Stimulated activated naive CD8-positive, alpha-beta T cell treated with anti-CD3 and anti-CD28 coated beads, Interleukin-15, amount 100 ng/mL, for 72 hours (primary cell): ENCODE results near the gene OR14K1.
A peak's percentile ranks its signal among the peaks of the same experiment; 100 is the strongest.
"Not testable (repeated sequence)": the region's sequence is repeated elsewhere in the genome, so short reads cannot be mapped to it uniquely, and the experiment has no call there.

Experiments
- ATAC-seq: fragments of 150-1000 bp; cut with Tn5 transposase; 2 replicates; pipeline ENCODE4 v1.10.0; 2021; ENCODE audit warnings: mild to moderate bottlenecking, moderate library complexity
- DNase-seq, 2 donors: peaks; one replicate each; pipeline ENCODE4 v3.0.0; 2021 to 2022
- H3K27ac Mint-ChIP-seq, 2 donors: one replicate each; pipeline ENCODE4 v1.8.0; 2022; ENCODE audit warnings: mild to moderate bottlenecking in 2 of 2, mixed read lengths in 2 of 2, moderate library complexity in 2 of 2
- H3K27me3 Mint-ChIP-seq: one replicate; pipeline ENCODE4 v1.8.0; 2022; ENCODE audit warnings: mixed read lengths
- H3K4me1 Mint-ChIP-seq: one replicate; pipeline ENCODE4 v1.8.0; 2022; ENCODE audit warnings: mild to moderate bottlenecking, mixed read lengths
- H3K4me3 Mint-ChIP-seq, 2 donors: one replicate each; pipeline ENCODE4 v1.8.0; 2022; ENCODE audit warnings: mild to moderate bottlenecking in 2 of 2, mixed read lengths in 2 of 2, moderate library complexity in 1 of 2
- H3K9me3 Mint-ChIP-seq, 2 donors: one replicate each; pipeline ENCODE4 v1.8.0; 2022; ENCODE audit warnings: mixed read lengths in 2 of 2

OR14K1 gene, protein sequence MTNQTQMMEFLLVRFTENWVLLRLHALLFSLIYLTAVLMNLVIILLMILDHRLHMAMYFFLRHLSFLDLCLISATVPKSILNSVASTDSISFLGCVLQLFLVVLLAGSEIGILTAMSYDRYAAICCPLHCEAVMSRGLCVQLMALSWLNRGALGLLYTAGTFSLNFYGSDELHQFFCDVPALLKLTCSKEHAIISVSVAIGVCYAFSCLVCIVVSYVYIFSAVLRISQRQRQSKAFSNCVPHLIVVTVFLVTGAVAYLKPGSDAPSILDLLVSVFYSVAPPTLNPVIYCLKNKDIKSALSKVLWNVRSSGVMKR

DNA sequence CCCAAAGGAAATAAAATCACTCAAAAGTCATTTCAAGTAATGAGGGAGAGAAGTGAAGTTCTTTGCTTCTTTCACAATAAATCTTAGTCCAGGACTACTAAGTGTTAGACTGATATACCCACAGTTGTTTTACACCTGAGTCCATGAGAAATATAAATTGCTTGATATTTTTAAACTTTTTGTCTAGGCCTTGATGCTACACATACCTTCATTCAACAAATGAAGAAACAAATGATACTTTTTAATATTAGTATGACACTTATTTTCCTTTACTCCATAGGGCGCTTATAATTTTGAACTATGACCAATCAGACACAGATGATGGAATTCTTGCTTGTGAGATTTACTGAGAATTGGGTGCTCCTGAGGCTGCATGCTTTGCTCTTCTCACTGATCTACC, at the start of gene OR14K1:
OR14K1 (plus strand) TSS at position 301 of the 400 bp plus-strand sequence; CDS start at position 301, 0 bp downstream.
- no peaks in the 10 kb centered on the region for H3K9me3 Mint-ChIP-seq
- no peak within 1 kb of the TSS for H3K27ac Mint-ChIP-seq
- DNase-seq (no peak), ATAC-seq (no peak)
- peaks cover 10% of the 10 kb centered on the region for H3K27me3 Mint-ChIP-seq
- H3K4me1 Mint-ChIP-seq = no peaks in the 10 kb centered on the region
- no peak within 1 kb of the TSS for H3K4me3 Mint-ChIP-seq

DNA sequence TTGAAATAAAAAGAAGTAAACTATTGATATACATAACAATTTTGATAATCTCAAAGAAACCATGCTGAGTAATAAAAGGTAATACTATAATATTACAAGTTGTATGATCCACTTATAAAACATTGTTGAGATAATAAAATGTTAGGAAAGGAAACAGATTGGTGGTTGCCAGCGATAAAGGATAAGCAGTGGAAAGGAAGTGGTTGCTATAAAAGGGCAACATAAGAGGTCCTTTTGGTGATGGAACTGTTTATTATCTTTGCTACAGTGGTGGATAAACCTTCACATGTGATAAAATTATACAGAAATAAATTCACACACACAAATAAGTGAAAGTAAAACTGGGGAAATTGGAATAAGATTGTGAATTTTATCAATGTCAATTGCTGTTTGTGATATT, 37.1 kb upstream of the OR14K1 start:
- H3K4me1 Mint-ChIP-seq = no peaks in the 10 kb centered on the region
- no peak for ATAC-seq
- no peak for DNase-seq
- H3K9me3 Mint-ChIP-seq = peaks cover 4 to 7% of the 10 kb centered on the region in 2 donors
- no peak overlapping the region for H3K4me3 Mint-ChIP-seq
- no peaks in the 10 kb centered on the region for H3K27me3 Mint-ChIP-seq
- no peak overlapping the region for H3K27ac Mint-ChIP-seq

DNA sequence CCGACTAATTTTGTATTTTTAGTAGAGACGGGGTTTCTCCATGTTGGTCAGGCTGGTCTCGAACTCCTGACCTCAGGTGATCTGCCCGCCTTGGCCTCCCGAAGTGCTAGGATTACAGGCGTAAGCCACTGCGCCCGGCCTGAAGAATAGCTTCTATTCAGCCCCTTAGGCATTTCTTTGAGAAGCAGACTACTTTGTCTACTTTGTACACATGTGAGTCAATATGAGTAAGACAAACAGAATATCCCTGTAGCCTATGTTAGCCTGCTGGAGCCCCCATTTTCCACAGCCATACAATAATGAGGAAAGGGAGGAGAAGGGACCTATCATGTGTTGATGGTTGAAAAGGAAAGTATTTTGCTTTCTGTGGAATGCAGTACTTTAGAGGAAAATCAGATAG, 27.7 kb upstream of the OR14K1 start:
- H3K9me3 Mint-ChIP-seq, H3K4me3 Mint-ChIP-seq, DNase-seq, H3K27ac Mint-ChIP-seq, ATAC-seq, H3K27me3 Mint-ChIP-seq, H3K4me1 Mint-ChIP-seq: not testable (repeated sequence)

DNA sequence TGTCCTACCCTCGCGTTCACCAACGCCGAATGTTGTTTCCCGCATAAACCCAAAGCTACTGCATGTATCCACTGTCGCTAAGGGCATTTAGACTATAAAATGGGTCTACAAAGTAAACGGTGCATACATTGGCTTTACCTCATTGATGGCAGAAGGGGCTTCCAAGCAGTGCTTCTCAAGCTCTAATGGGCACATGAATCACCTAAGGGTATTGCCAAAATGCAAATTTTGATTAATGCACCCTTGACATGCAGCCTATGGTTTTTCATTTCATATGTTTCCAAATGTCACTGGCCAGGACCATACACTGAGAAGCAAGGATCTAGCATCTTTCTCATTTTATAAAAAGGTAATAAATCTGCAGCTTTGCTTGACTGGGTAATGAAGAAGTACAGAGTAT, 24.7 kb upstream of the OR14K1 start:
- no peaks in the 10 kb centered on the region for H3K9me3 Mint-ChIP-seq
- H3K27ac Mint-ChIP-seq = no peak overlapping the region
- DNase-seq (no peak), ATAC-seq (no peak)
- H3K4me1 Mint-ChIP-seq = no peaks in the 10 kb centered on the region
- H3K4me3 Mint-ChIP-seq = no peak overlapping the region
- no peaks in the 10 kb centered on the region for H3K27me3 Mint-ChIP-seq

DNA sequence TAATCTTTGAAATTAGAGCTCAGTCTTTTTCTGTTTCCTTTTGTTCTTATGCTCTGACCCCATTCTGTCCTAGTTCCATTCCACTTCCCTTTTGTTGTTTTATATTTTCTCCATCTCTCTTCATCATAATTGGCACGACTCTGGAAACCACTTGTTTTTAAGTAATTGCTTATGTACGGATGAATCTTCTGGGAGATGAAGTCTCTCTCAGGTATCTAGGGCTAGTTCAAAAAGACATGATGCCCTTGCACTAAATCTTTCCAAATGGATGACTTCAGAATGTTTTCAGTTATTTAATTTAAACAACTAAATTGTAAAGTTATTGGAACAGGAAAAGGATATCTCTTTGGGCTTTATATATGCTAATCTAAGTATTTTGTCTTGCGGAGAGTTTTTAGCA, 21.9 kb upstream of the OR14K1 start, which contains the start of gene OR6F1:
OR6F1 (minus strand) TSS at position 101 of the 400 bp plus-strand sequence. CDS start 3,891 bp downstream, outside the sequence.
- ATAC-seq (no peak), DNase-seq (no peak)
- Mint-ChIP-seq H3K9me3 (no peaks in the 10 kb centered on the region), H3K27ac (no peak within 1 kb of the TSS), H3K27me3 (no peaks in the 10 kb centered on the region), H3K4me3 (no peak within 1 kb of the TSS), H3K4me1 (no peaks in the 10 kb centered on the region)

DNA sequence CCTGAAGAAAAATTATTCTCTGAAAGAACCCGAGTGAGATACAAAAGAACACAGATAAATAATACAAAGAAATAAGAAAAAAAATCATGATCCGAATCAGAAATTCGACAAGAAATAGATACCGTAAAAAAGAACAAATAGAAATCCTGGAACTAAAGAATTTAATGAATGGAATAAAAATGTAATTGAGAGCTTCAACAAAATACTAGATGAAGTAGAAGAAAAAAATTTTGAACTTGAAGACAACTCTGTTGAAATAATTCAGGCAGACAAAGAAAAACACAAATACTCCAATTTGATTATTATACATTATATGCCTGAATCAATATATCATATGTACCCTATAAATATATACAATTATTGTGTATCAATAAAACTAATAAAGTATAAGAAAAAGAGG, 17.2 kb upstream of the OR14K1 start:
- no peak overlapping the region for H3K27ac Mint-ChIP-seq
- H3K27me3 Mint-ChIP-seq = no peaks in the 10 kb centered on the region
- H3K4me1 Mint-ChIP-seq = no peaks in the 10 kb centered on the region
- DNase-seq = no peak
- peaks cover 4 to 16% of the 10 kb centered on the region in 2 donors for H3K9me3 Mint-ChIP-seq
- ATAC-seq = no peak
- H3K4me3 Mint-ChIP-seq = no peak overlapping the region

DNA sequence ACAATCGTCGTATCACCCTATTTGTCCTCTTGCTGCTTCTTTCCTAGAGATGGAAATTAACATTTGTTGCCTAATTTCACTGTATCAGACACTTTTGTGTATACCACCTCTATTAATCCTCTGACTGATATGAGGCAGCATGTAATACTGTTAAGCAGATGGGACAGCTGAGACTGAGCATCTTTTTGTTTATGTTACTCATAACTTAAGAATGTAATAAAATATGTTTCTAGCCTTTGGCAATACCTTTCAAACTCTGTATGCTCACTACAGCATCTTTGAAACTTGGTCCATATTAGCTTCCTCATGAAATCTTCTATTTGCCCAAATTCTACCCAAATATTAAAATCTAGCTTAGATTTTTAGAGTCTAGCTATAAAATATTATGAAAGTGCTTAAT, 2.3 kb downstream of the OR14K1 start:
- DNase-seq = no peak
- H3K27ac Mint-ChIP-seq = no peak overlapping the region
- no peak overlapping the region for H3K4me3 Mint-ChIP-seq
- no peaks in the 10 kb centered on the region for H3K9me3 Mint-ChIP-seq
- no peaks in the 10 kb centered on the region for H3K27me3 Mint-ChIP-seq
- no peaks in the 10 kb centered on the region for H3K4me1 Mint-ChIP-seq
- no peak for ATAC-seq

DNA sequence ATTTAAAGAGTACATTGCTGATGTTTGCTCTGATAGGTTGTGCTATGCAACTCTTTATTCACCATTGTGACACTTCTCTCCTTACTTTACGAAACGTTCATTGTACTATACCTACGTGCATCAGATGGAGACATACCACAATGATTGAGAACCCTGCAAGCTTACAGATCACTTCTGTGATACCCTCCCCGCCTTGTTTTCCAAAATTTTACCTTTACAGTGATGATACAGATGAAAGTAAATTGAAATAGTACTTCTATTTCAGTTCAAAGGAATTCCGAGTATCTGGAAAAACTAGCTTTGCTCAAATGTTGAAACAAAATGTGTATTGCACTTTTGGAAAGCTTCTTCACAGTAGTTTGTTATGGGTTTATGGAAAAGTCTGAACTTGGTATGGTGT, 3.3 kb downstream of the OR14K1 start:
- Mint-ChIP-seq H3K4me3 (no peak overlapping the region), H3K27ac (no peak overlapping the region), H3K27me3 (no peaks in the 10 kb centered on the region), H3K9me3 (no peaks in the 10 kb centered on the region), H3K4me1 (no peaks in the 10 kb centered on the region)
- DNase-seq (no peak), ATAC-seq (no peak)

DNA sequence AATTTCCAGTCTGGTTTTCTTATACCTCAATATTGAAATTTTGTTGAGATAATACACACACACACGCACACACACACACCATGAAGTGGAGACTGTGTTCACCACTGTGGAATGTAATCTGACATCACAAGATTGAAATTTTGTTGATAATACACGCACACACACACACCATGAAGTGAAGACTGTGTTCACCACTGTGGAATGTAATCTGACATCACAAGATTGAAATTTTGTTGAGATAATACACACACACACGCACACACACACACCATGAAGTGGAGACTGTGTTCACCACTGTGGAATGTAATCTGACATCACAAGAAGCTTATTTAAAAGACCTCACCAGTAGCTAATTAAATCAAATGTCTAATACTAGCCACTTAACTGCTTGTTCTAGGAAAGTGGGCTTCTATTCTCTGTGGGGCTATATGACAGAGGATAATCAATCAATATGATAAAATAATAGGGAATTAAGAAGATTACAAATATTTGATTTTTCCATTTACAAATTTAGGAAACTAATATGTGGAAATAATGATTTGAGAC, 3.9 kb downstream of the OR14K1 start:
- H3K27me3 Mint-ChIP-seq, ATAC-seq, H3K9me3 Mint-ChIP-seq, H3K4me1 Mint-ChIP-seq, DNase-seq, H3K27ac Mint-ChIP-seq, H3K4me3 Mint-ChIP-seq: not testable (repeated sequence)

DNA sequence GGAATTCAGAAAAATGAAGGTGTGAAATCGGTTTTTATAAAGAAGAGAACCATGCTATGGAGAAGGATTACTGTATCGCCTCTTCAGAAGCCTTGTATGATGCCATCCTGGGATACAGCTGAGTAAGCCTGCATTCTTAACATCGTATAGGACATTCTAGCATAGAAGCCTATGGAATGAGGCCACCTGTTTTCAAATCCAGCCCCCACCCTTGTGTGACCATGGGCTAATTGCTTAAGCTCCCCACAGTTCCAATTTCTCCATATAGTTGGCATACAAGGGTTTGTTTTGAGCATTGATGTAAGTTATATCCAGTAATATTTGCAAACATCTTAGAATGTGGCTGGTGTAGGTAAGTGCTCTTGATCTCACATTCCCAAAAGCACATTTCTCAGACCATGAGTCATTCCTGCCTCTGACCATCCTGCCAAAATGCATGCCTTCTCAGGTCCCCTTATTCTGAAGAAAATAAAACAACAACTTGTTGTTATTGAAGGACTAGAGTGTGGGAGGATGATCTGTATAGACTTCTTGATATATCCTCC, 8.0 kb downstream of the OR14K1 start:
- no peak overlapping the region for H3K27ac Mint-ChIP-seq
- H3K27me3 Mint-ChIP-seq = no peaks in the 10 kb centered on the region
- ATAC-seq (no peak), DNase-seq (no peak)
- H3K4me3 Mint-ChIP-seq = no peak overlapping the region
- peaks cover 7 to 12% of the 10 kb centered on the region in 2 donors for H3K9me3 Mint-ChIP-seq
- H3K4me1 Mint-ChIP-seq = no peaks in the 10 kb centered on the region

DNA sequence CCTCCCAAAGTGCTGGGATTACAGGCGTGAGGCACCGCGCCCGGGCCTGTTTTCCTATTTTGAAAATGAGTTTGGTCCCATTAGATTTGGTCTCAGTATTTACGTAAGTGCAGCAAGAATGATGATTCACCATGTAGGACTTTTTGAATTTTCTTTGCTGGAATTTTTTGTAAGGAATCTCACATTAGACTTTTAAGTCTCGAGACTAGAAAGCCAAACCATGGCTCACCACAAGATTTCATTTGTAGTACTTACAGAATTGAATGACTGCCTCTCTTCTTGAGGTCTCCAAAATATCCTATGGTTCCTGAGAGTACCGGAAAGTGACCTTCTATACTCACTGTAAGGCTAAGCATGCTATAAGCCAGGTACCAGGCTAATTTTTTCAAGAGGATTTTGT, 9.2 kb downstream of the OR14K1 start:
- Mint-ChIP-seq H3K27ac (no peak overlapping the region), H3K27me3 (no peaks in the 10 kb centered on the region), H3K9me3 (peaks cover 7 to 12% of the 10 kb centered on the region in 2 donors), H3K4me1 (no peaks in the 10 kb centered on the region), H3K4me3 (no peak overlapping the region)
- ATAC-seq = no peak
- no peak for DNase-seq

DNA sequence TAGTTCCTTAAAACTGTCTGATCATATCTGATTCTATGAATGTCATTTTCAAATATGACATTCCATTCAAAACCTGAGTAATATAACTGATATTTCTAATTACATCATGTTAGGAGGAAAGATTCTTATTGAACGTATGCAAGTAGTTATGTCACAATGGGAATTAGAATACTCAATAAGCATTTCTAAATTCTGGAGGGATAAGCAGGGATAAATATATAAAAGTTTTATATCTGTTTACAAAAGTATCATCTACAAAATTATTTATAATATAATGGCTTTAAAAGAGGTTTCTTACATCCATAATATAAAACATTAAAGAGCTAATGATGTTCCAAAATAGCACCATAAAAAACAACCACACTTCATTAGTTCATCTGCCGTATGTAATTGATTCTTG, 9.6 kb downstream of the OR14K1 start, which contains the start of gene OR14A2:
OR14A2 (minus strand) TSS at position 101 of the 400 bp plus-strand sequence.
- Mint-ChIP-seq H3K27ac (no peak within 1 kb of the TSS), H3K4me3 (no peak within 1 kb of the TSS), H3K9me3 (peaks cover 7 to 12% of the 10 kb centered on the region in 2 donors), H3K4me1 (no peaks in the 10 kb centered on the region), H3K27me3 (no peaks in the 10 kb centered on the region)
- ATAC-seq (no peak), DNase-seq (no peak)

DNA sequence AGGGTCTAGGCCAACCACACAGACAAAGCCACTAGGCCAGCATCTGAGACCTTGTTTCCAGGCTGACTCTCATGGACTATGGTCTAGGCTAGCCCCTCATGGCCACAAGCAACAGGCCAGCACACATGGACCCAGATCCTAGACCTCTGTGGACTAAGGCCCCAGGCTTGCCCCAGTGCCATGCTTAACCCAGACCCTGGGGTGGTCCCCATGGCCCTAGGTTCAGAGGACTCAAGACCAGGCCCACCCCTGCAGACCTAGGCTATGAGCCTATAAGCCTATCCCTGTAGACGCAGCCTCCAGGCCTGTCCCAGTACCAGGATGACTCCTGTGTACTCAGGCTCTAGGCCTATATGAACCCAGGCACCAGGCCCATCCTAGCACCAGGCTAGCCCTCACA, 11.5 kb downstream of the OR14K1 start:
- Mint-ChIP-seq H3K4me1 (no peaks in the 10 kb centered on the region), H3K27ac (no peak overlapping the region), H3K27me3 (no peaks in the 10 kb centered on the region), H3K4me3 (no peak overlapping the region), H3K9me3 (peaks cover 7 to 12% of the 10 kb centered on the region in 2 donors)
- ATAC-seq (peak; percentile 31), DNase-seq (no peak)

DNA sequence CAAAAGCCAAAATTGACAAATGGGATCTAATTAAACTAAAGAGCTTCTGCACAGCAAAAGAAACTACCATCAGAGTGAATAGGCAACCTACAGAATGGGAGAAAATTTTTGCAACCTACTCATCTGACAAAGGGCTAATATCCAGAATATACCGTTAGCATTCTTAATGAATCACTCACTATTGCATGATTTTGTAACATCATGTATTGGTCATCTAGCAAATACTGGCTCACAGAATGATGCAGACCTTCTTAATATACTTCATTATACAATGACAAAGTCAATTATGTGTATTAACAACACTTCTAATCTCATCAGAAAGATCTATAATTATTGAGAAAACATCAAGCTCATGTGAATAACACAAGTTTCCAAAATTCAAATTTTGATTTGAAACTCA, 15.9 kb downstream of the OR14K1 start:
- not testable (repeated sequence) for ATAC-seq, H3K4me3 Mint-ChIP-seq, DNase-seq, H3K27me3 Mint-ChIP-seq, H3K27ac Mint-ChIP-seq, H3K4me1 Mint-ChIP-seq
- peaks cover 11 to 20% of the 10 kb centered on the region in 2 donors for H3K9me3 Mint-ChIP-seq

DNA sequence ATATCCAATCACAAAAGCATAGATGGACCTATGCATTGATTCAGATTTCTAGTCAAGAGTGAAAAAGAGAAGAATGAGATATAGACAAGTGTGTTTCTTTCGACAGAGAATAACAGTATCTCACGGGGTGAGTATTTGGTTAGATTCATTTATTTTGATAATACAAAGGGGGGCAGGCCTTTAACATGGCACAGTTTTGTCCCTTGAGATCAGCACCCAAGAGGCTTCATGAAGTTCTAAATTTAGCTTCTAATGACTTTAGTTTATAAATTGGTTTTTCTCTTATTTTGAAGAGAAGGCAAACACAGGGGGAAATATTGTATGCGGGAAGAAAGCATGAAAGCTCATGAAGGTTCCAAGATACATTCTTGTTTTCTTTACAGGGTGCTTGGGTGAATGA, 22.0 kb downstream of the OR14K1 start, which contains the start of gene OR1C1:
OR1C1 (minus strand) TSS at position 101 of the 400 bp plus-strand sequence. CDS start 2,150 bp downstream, outside the sequence.
- DNase-seq (no peak), ATAC-seq (no peak)
- Mint-ChIP-seq H3K27me3 (no peaks in the 10 kb centered on the region), H3K27ac (no peak within 1 kb of the TSS), H3K4me1 (no peaks in the 10 kb centered on the region), H3K4me3 (no peak within 1 kb of the TSS), H3K9me3 (peaks cover 4 to 8% of the 10 kb centered on the region in 2 donors)

DNA sequence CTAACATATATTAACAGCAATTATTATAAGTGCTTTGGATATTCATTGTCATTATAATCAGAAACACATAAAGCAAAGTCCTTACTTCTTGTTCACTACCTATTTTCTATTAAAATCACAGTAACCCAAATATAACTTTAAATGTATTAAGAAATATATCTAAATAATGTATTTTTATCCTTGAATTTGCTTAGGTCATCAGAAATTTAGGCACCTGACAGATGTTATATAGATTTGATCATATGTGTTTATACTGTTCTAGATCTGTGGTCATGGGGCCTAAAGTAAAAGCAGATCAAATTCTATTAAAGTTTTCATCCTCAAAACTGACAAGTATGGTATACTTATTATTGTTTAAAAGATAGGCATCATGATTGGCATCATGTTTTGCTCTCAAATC, 31.2 kb downstream of the OR14K1 start:
- no peak for DNase-seq
- no peaks in the 10 kb centered on the region for H3K4me1 Mint-ChIP-seq
- no peaks in the 10 kb centered on the region for H3K9me3 Mint-ChIP-seq

More for the DNA sequence above, 31.2 kb downstream of the OR14K1 start:
- no peak for ATAC-seq
- Mint-ChIP-seq H3K27me3 (peaks cover 8% of the 10 kb centered on the region), H3K4me3 (no peak overlapping the region), H3K27ac (no peak overlapping the region)
